ENCODE results near the gene FAM118B. TPM values are rescaled to one million over a fixed set of nuclear protein-coding genes. Genes with fewer than 3 reads are reported as not detected.

Gene FAM118B
- polyA plus RNA-seq, 1 of the 3 experiments (the other 2 are of a cell fraction): 19.5 TPM

DNA sequence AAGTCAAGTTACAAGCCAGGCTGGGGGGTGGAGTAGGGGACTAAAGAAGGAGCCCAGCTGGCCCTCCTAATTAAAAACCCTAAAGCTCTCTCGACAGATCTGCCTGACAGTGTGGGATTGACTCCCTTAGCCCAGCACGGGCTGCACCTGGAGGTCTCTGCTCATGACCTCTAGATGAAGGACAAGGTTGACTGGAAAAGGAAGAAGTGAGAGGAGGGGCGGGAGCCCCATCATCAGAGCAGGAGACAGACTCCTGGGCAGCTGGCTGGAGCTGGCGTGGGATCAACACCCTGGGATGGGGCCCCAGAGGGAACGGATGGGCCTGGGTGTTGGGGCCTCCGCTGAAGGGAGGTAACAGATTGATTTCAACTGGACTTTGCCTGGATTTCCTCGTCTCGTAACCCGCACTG, 46.3 kb upstream of the FAM118B start:
- H3F3A ChIP-seq (replicated peaks; ENCODE audit: insufficient read depth): no peaks in the 10 kb centered on the region
- no peaks in the 10 kb centered on the region for H3K9me2 ChIP-seq
- H3K9me3 ChIP-seq: no peaks in the 10 kb centered on the region
- CTCF ChIA-PET: interaction anchor here (0.5 to 0.7 kb wide), 2 partner anchors 10 to 52 kb away, joined by 3 read pairs; no protein-coding TSS in a partner anchor
- H3K9ac ChIP-seq: no peak overlapping the region
- H3K4me1 ChIP-seq (ENCODE audit: control insufficient read depth in 1 of 2, insufficient read depth in 2 of 2, low read depth in 1 of 2, low read length in 1 of 2): peaks cover 9 to 46% of the 10 kb centered on the region in 2 experiments; a peak in 3 of 4 replicates
- 93% methylated on average over 9 of the region's 9 CpGs for WGBS (ENCODE audit: low lambda C conversion rate)
- H3K4me3 ChIP-seq (ENCODE audit: low read depth in 2 of 2, low read length in 1 of 2): no peak overlapping the region
- no peak for DNase-seq
- TF ChIP-seq REST (IDR thresholded peaks at IDR 0.05; ENCODE audit: low read depth, low read length) (no peak), RCOR1 (IDR thresholded peaks at IDR 0.05; ENCODE audit: low read length) (no peak), TAF1 (IDR thresholded peaks at IDR 0.05; ENCODE audit: borderline replicate concordance, low read depth, low read length) (no peak), NRF1 (IDR thresholded peaks at IDR 0.05; ENCODE audit: low read depth, low read length) (no peak), FOXJ3 (CRISPR knock-in tag; IDR thresholded peaks at IDR 0.05) (no peak), RXRA (IDR thresholded peaks at IDR 0.05; ENCODE audit: borderline replicate concordance, low read depth) (no peak), YY1 (IDR thresholded peaks at IDR 0.05; ENCODE audit: low read depth) (no peak), SMC3 (IDR thresholded peaks at IDR 0.05; ENCODE audit: low read depth, low read length) (no peak)
- TF ChIP-seq, protein P1, sequence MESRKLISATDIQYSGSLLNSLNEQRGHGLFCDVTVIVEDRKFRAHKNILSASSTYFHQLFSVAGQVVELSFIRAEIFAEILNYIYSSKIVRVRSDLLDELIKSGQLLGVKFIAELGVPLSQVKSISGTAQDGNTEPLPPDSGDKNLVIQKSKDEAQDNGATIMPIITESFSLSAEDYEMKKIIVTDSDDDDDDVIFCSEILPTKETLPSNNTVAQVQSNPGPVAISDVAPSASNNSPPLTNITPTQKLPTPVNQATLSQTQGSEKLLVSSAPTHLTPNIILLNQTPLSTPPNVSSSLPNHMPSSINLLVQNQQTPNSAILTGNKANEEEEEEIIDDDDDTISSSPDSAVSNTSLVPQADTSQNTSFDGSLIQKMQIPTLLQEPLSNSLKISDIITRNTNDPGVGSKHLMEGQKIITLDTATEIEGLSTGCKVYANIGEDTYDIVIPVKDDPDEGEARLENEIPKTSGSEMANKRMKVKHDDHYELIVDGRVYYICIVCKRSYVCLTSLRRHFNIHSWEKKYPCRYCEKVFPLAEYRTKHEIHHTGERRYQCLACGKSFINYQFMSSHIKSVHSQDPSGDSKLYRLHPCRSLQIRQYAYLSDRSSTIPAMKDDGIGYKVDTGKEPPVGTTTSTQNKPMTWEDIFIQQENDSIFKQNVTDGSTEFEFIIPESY (IDR thresholded peaks at IDR 0.05; ENCODE audit: borderline replicate concordance, low read depth): no peak
- TF ChIP-seq, protein P2, sequence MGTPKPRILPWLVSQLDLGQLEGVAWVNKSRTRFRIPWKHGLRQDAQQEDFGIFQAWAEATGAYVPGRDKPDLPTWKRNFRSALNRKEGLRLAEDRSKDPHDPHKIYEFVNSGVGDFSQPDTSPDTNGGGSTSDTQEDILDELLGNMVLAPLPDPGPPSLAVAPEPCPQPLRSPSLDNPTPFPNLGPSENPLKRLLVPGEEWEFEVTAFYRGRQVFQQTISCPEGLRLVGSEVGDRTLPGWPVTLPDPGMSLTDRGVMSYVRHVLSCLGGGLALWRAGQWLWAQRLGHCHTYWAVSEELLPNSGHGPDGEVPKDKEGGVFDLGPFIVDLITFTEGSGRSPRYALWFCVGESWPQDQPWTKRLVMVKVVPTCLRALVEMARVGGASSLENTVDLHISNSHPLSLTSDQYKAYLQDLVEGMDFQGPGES (IDR thresholded peaks at IDR 0.05; ENCODE audit: low read depth, low read length): no peak
- no peaks in the 10 kb centered on the region for H3K36me3 ChIP-seq (replicated peaks in 1 of 2; ENCODE audit: control insufficient read depth in 1 of 2, insufficient read depth in 2 of 2, low read length in 1 of 2)
- no peak overlapping the region for H3K27ac ChIP-seq (ENCODE audit: low read depth in 2 of 2, low read length in 1 of 2)
- no peak overlapping the region for H2AFZ ChIP-seq (ENCODE audit: low read depth)
- H3K79me2 ChIP-seq (ENCODE audit: insufficient read depth): no peaks in the 10 kb centered on the region
- H3K27me3 ChIP-seq (ENCODE audit: insufficient read depth): no peaks in the 10 kb centered on the region
- H4K20me1 ChIP-seq (ENCODE audit: insufficient read depth): no peaks in the 10 kb centered on the region
- H3K4me2 ChIP-seq: no peak overlapping the region
- POLR2A ChIA-PET: no interaction called here
